ENCODE measurements around the gene SSBP4. TPM values are rescaled to one million over a fixed set of nuclear protein-coding genes. Genes with fewer than 3 reads are reported as not detected.
A peak's percentile ranks its signal among the peaks of the same experiment; 100 is the strongest.

SSBP4 gene
- total RNA-seq, 1 donor = 77.8 TPM

DNA sequence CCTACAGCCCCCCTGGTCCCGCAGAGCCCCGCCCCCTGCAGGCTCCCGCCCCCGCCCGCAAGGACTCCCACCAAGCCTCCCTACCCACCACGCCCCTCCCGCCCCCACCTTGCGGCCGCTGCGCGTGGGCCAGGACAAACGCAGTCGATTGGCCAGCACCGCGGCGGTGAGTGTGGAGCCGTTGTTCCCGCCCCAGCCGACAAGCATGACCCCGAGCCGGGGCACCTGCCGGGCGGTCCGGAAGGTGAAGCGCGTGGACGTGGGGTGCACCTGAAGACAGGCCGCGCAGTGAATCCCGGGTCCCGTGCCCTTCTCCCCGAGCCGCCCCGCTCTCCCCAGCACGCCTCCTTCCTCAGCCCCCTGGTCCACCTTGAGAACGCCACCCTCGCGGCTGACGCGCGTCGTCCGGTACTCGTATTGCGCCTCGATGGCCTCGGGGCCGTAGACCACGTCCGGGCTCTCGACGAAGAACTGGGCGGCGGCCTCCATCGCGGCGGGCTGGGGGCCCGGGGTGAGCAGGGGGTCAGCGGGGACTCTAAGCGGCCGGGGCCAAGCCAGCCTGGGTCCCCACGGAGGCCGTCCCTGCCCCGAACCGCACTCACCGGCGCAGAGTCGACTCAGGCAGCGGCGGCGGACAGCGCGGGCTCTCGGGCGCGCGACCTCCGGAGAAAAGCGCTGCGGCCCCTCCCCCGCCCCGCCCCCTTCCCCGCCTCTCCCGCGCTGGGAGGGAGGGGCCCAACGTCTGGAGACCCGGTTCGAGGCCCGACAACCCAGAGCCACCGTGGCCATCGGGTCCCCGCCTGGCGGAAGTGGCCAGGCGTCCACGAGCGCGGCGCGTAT is 18.5 kb downstream of the SSBP4 start, which contains the start of gene ISYNA1:
TSS of gene ISYNA1 (minus strand) at position 643 of the 840 bp plus-strand sequence. CDS start at position 489, 154 bp downstream.
- Histone ChIP-seq H4K20me1 (ENCODE audit: insufficient read depth, low read length) (peaks cover 33% of the 10 kb centered on the region), H3K9me3 (ENCODE audit: low read depth, low read length) (no peaks in the 10 kb centered on the region), H3K4me1 (ENCODE audit: insufficient read depth, low read length) (peaks cover 22% of the 10 kb centered on the region), H2AFZ (ENCODE audit: low read length) (no peak within 1 kb of the TSS), H3K4me2 (ENCODE audit: insufficient read depth, low read length) (peak within 1 kb of the TSS; percentile 77), H3K4me3 (ENCODE audit: insufficient read depth, low read length) (peak within 1 kb of the TSS; percentile 68), H3K27ac (ENCODE audit: low read depth, low read length) (no peak within 1 kb of the TSS), H3K27me3 (ENCODE audit: insufficient read depth, low read length) (no peaks in the 10 kb centered on the region), H3K79me2 (ENCODE audit: insufficient read depth, low read length) (no peaks in the 10 kb centered on the region), H3K36me3 (ENCODE audit: insufficient read depth, low read length) (peaks cover 11% of the 10 kb centered on the region)
- TF ChIP-seq, protein P1, sequence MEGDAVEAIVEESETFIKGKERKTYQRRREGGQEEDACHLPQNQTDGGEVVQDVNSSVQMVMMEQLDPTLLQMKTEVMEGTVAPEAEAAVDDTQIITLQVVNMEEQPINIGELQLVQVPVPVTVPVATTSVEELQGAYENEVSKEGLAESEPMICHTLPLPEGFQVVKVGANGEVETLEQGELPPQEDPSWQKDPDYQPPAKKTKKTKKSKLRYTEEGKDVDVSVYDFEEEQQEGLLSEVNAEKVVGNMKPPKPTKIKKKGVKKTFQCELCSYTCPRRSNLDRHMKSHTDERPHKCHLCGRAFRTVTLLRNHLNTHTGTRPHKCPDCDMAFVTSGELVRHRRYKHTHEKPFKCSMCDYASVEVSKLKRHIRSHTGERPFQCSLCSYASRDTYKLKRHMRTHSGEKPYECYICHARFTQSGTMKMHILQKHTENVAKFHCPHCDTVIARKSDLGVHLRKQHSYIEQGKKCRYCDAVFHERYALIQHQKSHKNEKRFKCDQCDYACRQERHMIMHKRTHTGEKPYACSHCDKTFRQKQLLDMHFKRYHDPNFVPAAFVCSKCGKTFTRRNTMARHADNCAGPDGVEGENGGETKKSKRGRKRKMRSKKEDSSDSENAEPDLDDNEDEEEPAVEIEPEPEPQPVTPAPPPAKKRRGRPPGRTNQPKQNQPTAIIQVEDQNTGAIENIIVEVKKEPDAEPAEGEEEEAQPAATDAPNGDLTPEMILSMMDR (IDR thresholded peaks at IDR 0.05; ENCODE audit: extremely low read depth, low read depth, low read length) = no peak
- peak; percentile 97 for DNase-seq (ENCODE audit: insufficient read length, low spot score, missing footprints)

DNA sequence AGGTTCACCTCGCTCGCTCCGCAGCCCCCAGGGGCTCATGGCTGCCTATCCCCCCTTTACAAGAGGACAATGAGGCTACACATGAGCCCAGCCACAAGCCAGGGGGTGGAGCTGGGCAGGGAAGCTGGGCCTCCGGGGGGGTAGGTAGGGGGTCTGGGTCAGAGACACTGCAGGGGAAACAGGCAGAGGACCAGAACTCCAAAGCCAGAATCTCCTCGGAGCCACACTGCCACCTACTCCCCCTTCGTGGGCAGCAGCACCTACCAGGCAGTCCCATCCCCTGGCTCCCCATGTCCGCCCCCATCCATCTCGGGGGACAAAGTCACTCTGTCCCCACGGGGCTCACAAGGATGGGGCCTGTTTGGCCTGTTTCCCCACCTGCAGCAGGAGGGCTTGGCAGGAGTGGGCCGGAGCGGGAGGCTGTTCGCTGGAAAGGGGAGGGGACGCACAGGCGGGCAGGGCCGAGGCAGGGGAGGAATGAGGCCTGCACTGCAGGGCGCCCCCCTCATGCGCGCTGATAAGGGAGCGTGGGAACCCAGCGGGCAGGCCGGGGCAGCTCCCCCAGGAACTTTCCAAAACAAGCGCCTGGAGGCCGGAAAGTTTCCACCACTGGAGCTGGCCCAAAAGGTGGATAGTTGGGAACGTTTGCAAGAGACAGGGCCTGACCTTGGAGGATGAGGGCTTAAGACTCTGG is 19.3 kb downstream of the SSBP4 start:
- H3K79me2 ChIP-seq (ENCODE audit: insufficient read depth, low read length) = no peaks in the 10 kb centered on the region
- peak overlapping the region; percentile 77 for H3K4me2 ChIP-seq (ENCODE audit: insufficient read depth, low read length)
- peak overlapping the region; percentile 68 for H3K4me3 ChIP-seq (ENCODE audit: insufficient read depth, low read length)
- DNase-seq (ENCODE audit: insufficient read length, low spot score, missing footprints) = peak; percentile 94
- H3K27me3 ChIP-seq (ENCODE audit: insufficient read depth, low read length) = no peaks in the 10 kb centered on the region
- peaks cover 22% of the 10 kb centered on the region for H3K4me1 ChIP-seq (ENCODE audit: insufficient read depth, low read length)
- no peak overlapping the region for H3K27ac ChIP-seq (ENCODE audit: low read depth, low read length)
- no peak overlapping the region for H2AFZ ChIP-seq (ENCODE audit: low read length)
- TF ChIP-seq, protein P1 (IDR thresholded peaks at IDR 0.05; ENCODE audit: extremely low read depth, low read depth, low read length) = no peak
- no peaks in the 10 kb centered on the region for H3K9me3 ChIP-seq (ENCODE audit: low read depth, low read length)
- H3K36me3 ChIP-seq (ENCODE audit: insufficient read depth, low read length) = peaks cover 15% of the 10 kb centered on the region
- H4K20me1 ChIP-seq (ENCODE audit: insufficient read depth, low read length) = peaks cover 37% of the 10 kb centered on the region

DNA sequence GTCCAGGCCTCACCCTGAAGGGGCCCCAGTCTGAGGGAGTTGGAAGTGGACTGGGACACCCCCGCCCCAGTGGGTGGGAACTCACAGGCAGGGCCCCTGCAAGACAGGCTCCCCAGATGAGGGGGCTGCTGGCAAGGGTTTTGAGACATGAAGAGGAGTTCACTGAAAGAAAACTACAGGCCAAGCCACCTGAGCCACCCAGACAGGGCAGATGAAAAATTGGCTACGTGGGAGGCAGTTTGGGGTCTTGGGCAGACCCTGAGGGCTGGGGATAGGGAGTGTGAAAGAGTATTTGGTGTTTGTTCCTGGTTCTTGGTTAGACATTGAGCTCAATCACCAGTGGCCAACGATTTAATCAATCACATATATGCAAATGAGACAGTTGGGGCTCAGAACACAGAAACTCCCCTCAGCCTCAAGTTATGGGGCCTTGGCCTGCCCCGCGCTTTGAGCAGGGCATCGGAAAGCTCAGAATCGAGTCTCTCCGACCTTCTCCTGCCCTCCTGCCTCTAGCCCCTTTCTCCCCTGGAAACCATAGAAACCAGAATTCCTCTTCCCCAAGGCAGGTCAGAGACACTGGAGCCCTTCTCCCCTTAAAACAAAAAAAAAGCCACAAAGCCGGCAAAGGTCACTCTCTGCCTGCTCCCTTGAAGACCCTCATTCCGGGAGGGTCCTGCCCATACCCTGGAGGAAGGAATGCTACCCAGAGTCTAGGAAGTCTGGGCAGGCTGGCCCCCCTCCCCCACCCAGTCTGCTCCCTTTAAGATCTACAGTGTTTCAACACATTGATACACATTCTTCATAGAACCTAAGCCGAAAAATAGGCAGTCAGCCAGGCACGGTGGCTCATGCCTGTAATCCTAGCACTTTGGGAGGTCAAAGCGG is 20.1 kb downstream of the SSBP4 start:
- peaks cover 22% of the 10 kb centered on the region for H3K4me1 ChIP-seq (ENCODE audit: insufficient read depth, low read length)
- H3K9me3 ChIP-seq (ENCODE audit: low read depth, low read length) = no peaks in the 10 kb centered on the region
- peaks cover 23% of the 10 kb centered on the region for H3K36me3 ChIP-seq (ENCODE audit: insufficient read depth, low read length)
- H3K4me3 ChIP-seq (ENCODE audit: insufficient read depth, low read length) = no peak overlapping the region
- TF ChIP-seq, protein P1 (IDR thresholded peaks at IDR 0.05; ENCODE audit: extremely low read depth, low read depth, low read length) = no peak
- no peaks in the 10 kb centered on the region for H3K79me2 ChIP-seq (ENCODE audit: insufficient read depth, low read length)
- H4K20me1 ChIP-seq (ENCODE audit: insufficient read depth, low read length) = peaks cover 44% of the 10 kb centered on the region
- no peak overlapping the region for H3K4me2 ChIP-seq (ENCODE audit: insufficient read depth, low read length)
- H3K27ac ChIP-seq (ENCODE audit: low read depth, low read length) = no peak overlapping the region
- no peaks in the 10 kb centered on the region for H3K27me3 ChIP-seq (ENCODE audit: insufficient read depth, low read length)
- H2AFZ ChIP-seq (ENCODE audit: low read length) = no peak overlapping the region
- peak; percentile 93 for DNase-seq (ENCODE audit: insufficient read length, low spot score, missing footprints)
